Memory B cell (primary cell): Measurements from ENCODE around the gene CFAP119.

Experiments
- ATAC-seq: fragments of 150-1000 bp; cut with Tn5 transposase; 2 replicates; pipeline ENCODE4 v1.10.0; 2021; ENCODE audit warnings: low read depth, mild to moderate bottlenecking, moderate library complexity
- DNase-seq, 2 donors: peaks; one replicate each; pipeline ENCODE4 v3.0.0; 2022; ENCODE audit warnings: low spot score in 2 of 2
- H3K27ac Mint-ChIP-seq: one replicate; pipeline ENCODE4 v1.8.0; 2022; ENCODE audit warnings: mild to moderate bottlenecking, moderate library complexity, mixed read lengths
- H3K27me3 Mint-ChIP-seq: one replicate; pipeline ENCODE4 v1.8.0; 2022; ENCODE audit warnings: mixed read lengths
- H3K36me3 Mint-ChIP-seq: one replicate; pipeline ENCODE4 v1.8.0; 2022; ENCODE audit warnings: mild to moderate bottlenecking, mixed read lengths
- H3K4me1 Mint-ChIP-seq: one replicate; pipeline ENCODE4 v1.8.0; 2022; ENCODE audit warnings: mixed read lengths
- H3K4me3 Mint-ChIP-seq: one replicate; pipeline ENCODE4 v1.8.0; 2022; ENCODE audit warnings: mild to moderate bottlenecking, moderate library complexity, mixed read lengths
- H3K9me3 Mint-ChIP-seq: one replicate; pipeline ENCODE4 v1.8.0; 2022; ENCODE audit warnings: mixed read lengths

Gene CFAP119

GRCh38 chr16:30760577-30761426 lies 1.1 kb downstream of the CFAP119 start:
- no peaks in the 10 kb centered on the region for H3K9me3 Mint-ChIP-seq
- peaks cover 23% of the 10 kb centered on the region for H3K4me1 Mint-ChIP-seq
- H3K27me3 Mint-ChIP-seq: no peaks in the 10 kb centered on the region
- ATAC-seq (no peak), DNase-seq (no peak)
- H3K27ac Mint-ChIP-seq: peak overlapping the region; percentile 76
- peaks cover 9% of the 10 kb centered on the region for H3K36me3 Mint-ChIP-seq
- peak overlapping the region; percentile 97 for H3K4me3 Mint-ChIP-seq

- Mint-ChIP-seq H3K4me3 (no peak overlapping the region), H3K27me3 (no peaks in the 10 kb centered on the region), H3K4me1 (peaks cover 23% of the 10 kb centered on the region), H3K27ac (peak overlapping the region; percentile 76), H3K36me3 (peaks cover 7% of the 10 kb centered on the region), H3K9me3 (no peaks in the 10 kb centered on the region)
- no peak for DNase-seq
- no peak for ATAC-seq
Observed at GRCh38 chr16:30760001-30760559, 1.8 kb downstream of the CFAP119 start.

- Mint-ChIP-seq H3K9me3 (no peaks in the 10 kb centered on the region), H3K27ac (peak overlapping the region; percentile 66), H3K4me3 (no peak overlapping the region), H3K36me3 (peaks cover 8% of the 10 kb centered on the region), H3K4me1 (peaks cover 23% of the 10 kb centered on the region), H3K27me3 (no peaks in the 10 kb centered on the region)
- ATAC-seq (no peak), DNase-seq (no peak)
Observed at GRCh38 chr16:30758988-30759491, 2.8 kb downstream of the CFAP119 start.

GRCh38 chr16:30757316-30757715 lies 4.5 kb downstream of the CFAP119 start:
- Mint-ChIP-seq H3K27ac (no peak overlapping the region), H3K4me3 (no peak overlapping the region), H3K27me3 (no peaks in the 10 kb centered on the region), H3K36me3 (peaks cover 10% of the 10 kb centered on the region), H3K4me1 (peaks cover 15% of the 10 kb centered on the region), H3K9me3 (no peaks in the 10 kb centered on the region)
- DNase-seq (no peak), ATAC-seq (no peak)

GRCh38 chr16:30756781-30757100 lies 5.1 kb downstream of the CFAP119 start:
- peaks cover 15% of the 10 kb centered on the region for H3K4me1 Mint-ChIP-seq
- no peaks in the 10 kb centered on the region for H3K9me3 Mint-ChIP-seq
- no peaks in the 10 kb centered on the region for H3K27me3 Mint-ChIP-seq
- H3K36me3 Mint-ChIP-seq: peaks cover 10% of the 10 kb centered on the region
- no peak overlapping the region for H3K27ac Mint-ChIP-seq
- DNase-seq (no peak), ATAC-seq (no peak)
- no peak overlapping the region for H3K4me3 Mint-ChIP-seq

- Mint-ChIP-seq H3K9me3 (no peaks in the 10 kb centered on the region), H3K4me3 (no peak overlapping the region), H3K36me3 (peaks cover 15% of the 10 kb centered on the region), H3K27ac (no peak overlapping the region), H3K27me3 (no peaks in the 10 kb centered on the region), H3K4me1 (peaks cover 18% of the 10 kb centered on the region)
- no peak for DNase-seq
- ATAC-seq: no peak
Observed at GRCh38 chr16:30755955-30756780, 5.7 kb downstream of the CFAP119 start.

GRCh38 chr16:30753596-30753995 lies 8.3 kb downstream of the CFAP119 start:
- DNase-seq (no peak), ATAC-seq (no peak)
- no peak overlapping the region for H3K27ac Mint-ChIP-seq
- peaks cover 18% of the 10 kb centered on the region for H3K36me3 Mint-ChIP-seq
- H3K4me3 Mint-ChIP-seq: no peak overlapping the region
- peaks cover 13% of the 10 kb centered on the region for H3K4me1 Mint-ChIP-seq
- H3K27me3 Mint-ChIP-seq: no peaks in the 10 kb centered on the region
- H3K9me3 Mint-ChIP-seq: no peaks in the 10 kb centered on the region

GRCh38 chr16:30750876-30751465 lies 10.9 kb downstream of the CFAP119 start:
- DNase-seq: no peak
- no peak overlapping the region for H3K27ac Mint-ChIP-seq
- peaks cover 17% of the 10 kb centered on the region for H3K4me1 Mint-ChIP-seq
- no peak overlapping the region for H3K4me3 Mint-ChIP-seq
- H3K9me3 Mint-ChIP-seq: no peaks in the 10 kb centered on the region
- H3K36me3 Mint-ChIP-seq: peaks cover 18% of the 10 kb centered on the region
- ATAC-seq: no peak
- no peaks in the 10 kb centered on the region for H3K27me3 Mint-ChIP-seq

- ATAC-seq: no peak
- H3K9me3 Mint-ChIP-seq: no peaks in the 10 kb centered on the region
- no peak overlapping the region for H3K27ac Mint-ChIP-seq
- peak overlapping the region; percentile 94 for H3K4me3 Mint-ChIP-seq
- H3K27me3 Mint-ChIP-seq: no peaks in the 10 kb centered on the region
- H3K36me3 Mint-ChIP-seq: peaks cover 16% of the 10 kb centered on the region
- peaks cover 17% of the 10 kb centered on the region for H3K4me1 Mint-ChIP-seq
- DNase-seq: no peak
Observed at GRCh38 chr16:30750201-30750600, 11.7 kb downstream of the CFAP119 start.

- peaks cover 17% of the 10 kb centered on the region for H3K4me1 Mint-ChIP-seq
- DNase-seq (no peak), ATAC-seq (no peak)
- H3K4me3 Mint-ChIP-seq: peak overlapping the region; percentile 94
- H3K36me3 Mint-ChIP-seq: peaks cover 16% of the 10 kb centered on the region
- peak overlapping the region; percentile 80 for H3K27ac Mint-ChIP-seq
- no peaks in the 10 kb centered on the region for H3K9me3 Mint-ChIP-seq
- H3K27me3 Mint-ChIP-seq: no peaks in the 10 kb centered on the region
Observed at GRCh38 chr16:30748634-30749445, 13.0 kb downstream of the CFAP119 start.

GRCh38 chr16:30747799-30748633 lies 13.8 kb downstream of the CFAP119 start, which contains the start of gene PHKG2:
TSS of gene PHKG2 (plus strand) at chr16:30748425. CDS start at chr16:30748821, 396 bp downstream.
- H3K27ac Mint-ChIP-seq: peak within 1 kb of the TSS; percentile 80
- peaks cover 18% of the 10 kb centered on the region for H3K36me3 Mint-ChIP-seq
- H3K4me3 Mint-ChIP-seq: peak within 1 kb of the TSS; percentile 94
- H3K27me3 Mint-ChIP-seq: no peaks in the 10 kb centered on the region
- H3K9me3 Mint-ChIP-seq: no peaks in the 10 kb centered on the region
- peaks cover 17% of the 10 kb centered on the region for H3K4me1 Mint-ChIP-seq
- ATAC-seq (peak; percentile 98), DNase-seq (peak; percentile 87 to 93)

GRCh38 chr16:30747331-30747730 lies 14.5 kb downstream of the CFAP119 start:
- peaks cover 18% of the 10 kb centered on the region for H3K36me3 Mint-ChIP-seq
- no peaks in the 10 kb centered on the region for H3K27me3 Mint-ChIP-seq
- peaks cover 17% of the 10 kb centered on the region for H3K4me1 Mint-ChIP-seq
- no peak for DNase-seq
- peak overlapping the region; percentile 80 for H3K27ac Mint-ChIP-seq
- H3K9me3 Mint-ChIP-seq: no peaks in the 10 kb centered on the region
- H3K4me3 Mint-ChIP-seq: peak overlapping the region; percentile 94
- no peak for ATAC-seq
